ENCODE results near the gene NKX2-1.
A peak's percentile ranks its signal among the peaks of the same experiment; 100 is the strongest.
"Not testable (repeated sequence)": the region's sequence is repeated elsewhere in the genome, so short reads cannot be mapped to it uniquely, and the experiment has no call there.

The NKX2-1 gene

GRCh38 chr14:36519431-36520321 is at the start of gene NKX2-1:
NKX2-1 (minus strand) TSS chr14:36520232; CDS start chr14:36520129, 103 bp downstream.
- peak; percentile 29 for DNase-seq (ENCODE audit: low read depth, low spot score)

- DNase-seq (ENCODE audit: low read depth, low spot score) = no peak
These were observed 36.9 kb upstream of the NKX2-1 start for GRCh38 chr14:36556811-36557433.

- no peak for DNase-seq (ENCODE audit: low read depth, low spot score)
These were observed 36.1 kb upstream of the NKX2-1 start for GRCh38 chr14:36555998-36556743.

- DNase-seq (ENCODE audit: low read depth, low spot score) = peak; percentile 9
These were observed 33.7 kb upstream of the NKX2-1 start for GRCh38 chr14:36553656-36554260.

- DNase-seq (ENCODE audit: low read depth, low spot score) = no peak
These were observed 30.9 kb upstream of the NKX2-1 start for GRCh38 chr14:36550899-36551298.

GRCh38 chr14:36544280-36544679 is 24.2 kb upstream of the NKX2-1 start:
- not testable (repeated sequence) for DNase-seq (ENCODE audit: low read depth, low spot score)

GRCh38 chr14:36538051-36538450 is 18.0 kb upstream of the NKX2-1 start:
- no peak for DNase-seq (ENCODE audit: low read depth, low spot score)

- no peak for DNase-seq (ENCODE audit: low read depth, low spot score)
These were observed 9.0 kb upstream of the NKX2-1 start for GRCh38 chr14:36529062-36529461.

- DNase-seq (ENCODE audit: low read depth, low spot score) = no peak
These were observed 5.7 kb upstream of the NKX2-1 start for GRCh38 chr14:36525746-36526099.

GRCh38 chr14:36524874-36525745 is 5.1 kb upstream of the NKX2-1 start:
- peak; percentile 85 for DNase-seq (ENCODE audit: low read depth, low spot score)

GRCh38 chr14:36524220-36524837 is 4.3 kb upstream of the NKX2-1 start:
- DNase-seq (ENCODE audit: low read depth, low spot score) = no peak

- DNase-seq (ENCODE audit: low read depth, low spot score) = no peak
These were observed 3.1 kb upstream of the NKX2-1 start for GRCh38 chr14:36522972-36523715.

- peak; percentile 16 for DNase-seq (ENCODE audit: low read depth, low spot score)
These were observed 2.4 kb upstream of the NKX2-1 start for GRCh38 chr14:36522347-36522971.

GRCh38 chr14:36521598-36522345 is 1.7 kb upstream of the NKX2-1 start:
- no peak for DNase-seq (ENCODE audit: low read depth, low spot score)

- peak; percentile 55 for DNase-seq (ENCODE audit: low read depth, low spot score)
These were observed 831 bp upstream of the NKX2-1 start for GRCh38 chr14:36520601-36521525.

GRCh38 chr14:36518586-36519430 is 1.2 kb downstream of the NKX2-1 start:
- peak; percentile 8 for DNase-seq (ENCODE audit: low read depth, low spot score)
